Erythroblast (primary cell): ENCODE measurements around the gene GLTP.

ENCODE experiments used
- GATA1 ChIP-seq: IDR thresholded peaks from 2 replicates; pipeline ENCODE4 v1.6.1; 2011; ENCODE audit warnings: low read depth, mild to moderate bottlenecking, control low read depth, low read length, moderate library complexity
- POLR2A ChIP-seq: IDR thresholded peaks from 2 replicates; pipeline ENCODE4 v1.6.1; 2011; ENCODE audit warnings: mild to moderate bottlenecking, low read length

DNA sequence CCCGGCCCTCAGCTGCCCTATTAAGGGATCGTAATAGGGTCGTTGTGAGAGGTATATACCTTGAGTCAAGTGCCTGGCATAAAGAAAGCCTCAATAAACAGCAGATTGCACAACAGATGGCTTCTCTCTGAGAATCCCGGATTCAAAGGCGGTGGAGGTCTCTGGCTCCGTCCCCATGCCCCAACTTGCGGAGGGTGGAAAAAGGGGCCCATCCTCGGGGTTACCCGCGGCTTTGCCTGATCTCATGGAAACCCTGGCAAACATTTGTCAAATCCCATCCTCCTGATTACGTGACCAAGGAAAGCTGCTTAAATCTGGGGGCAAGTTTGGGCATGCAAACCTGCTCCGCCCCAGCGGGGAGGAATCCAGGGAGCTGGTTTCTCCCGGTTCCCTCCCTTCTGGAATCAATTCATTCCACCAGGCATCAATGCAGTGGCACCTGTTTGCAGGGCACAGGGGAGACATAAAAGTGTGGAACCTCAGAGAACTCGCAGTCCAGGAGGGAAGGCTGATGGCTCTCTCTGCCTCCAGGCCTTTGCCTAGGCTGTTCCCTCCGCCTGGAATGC lies 59.4 kb downstream of the GLTP start:
- TF ChIP-seq POLR2A (no peak), GATA1 (no peak)
